ENCODE data around the gene KANK2. TPM values are rescaled to one million over a fixed set of nuclear protein-coding genes. Genes with fewer than 3 reads are reported as not detected.
"Not testable (repeated sequence)": the region's sequence is repeated elsewhere in the genome, so short reads cannot be mapped to it uniquely, and the experiment has no call there.

Gene KANK2
- total RNA-seq, 2 donors from 2014 or later: 3.9 to 5.2 TPM

DNA sequence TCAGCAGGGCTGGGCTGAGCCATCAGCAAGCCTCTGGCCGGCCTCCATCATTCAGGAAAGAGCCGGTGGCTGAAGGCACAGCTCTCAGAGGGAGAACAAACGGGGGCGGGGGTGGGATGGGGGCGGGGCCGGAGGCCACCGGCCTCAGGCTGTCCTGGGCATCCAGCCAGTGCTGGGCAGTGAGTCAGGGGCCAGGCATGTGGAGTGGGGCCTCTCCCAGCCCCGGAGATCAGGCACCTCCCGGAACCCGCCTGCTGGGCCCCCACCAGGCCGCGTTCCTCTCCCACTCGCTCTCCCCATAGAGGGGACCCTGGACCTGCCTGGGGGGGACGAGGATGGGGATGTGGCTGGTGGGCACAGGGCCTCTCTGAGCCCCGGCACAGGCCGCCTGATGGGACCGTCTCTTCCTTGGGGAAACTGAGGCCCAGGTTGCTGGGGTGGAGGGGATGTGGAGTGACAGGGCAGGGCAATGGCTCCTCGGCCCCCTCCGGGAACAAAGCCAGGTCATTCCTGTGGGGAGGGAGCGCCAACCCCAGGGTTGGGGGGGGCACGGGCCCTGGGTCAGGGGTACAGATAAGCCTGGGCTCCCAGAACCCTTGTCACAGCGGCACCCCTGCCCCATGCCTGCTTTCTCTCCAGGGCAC, 54.7 kb downstream of the KANK2 start:
- no peak overlapping the region for H3K27ac Mint-ChIP-seq
- no peak overlapping the region for H3K4me3 Mint-ChIP-seq
- H3K9me3 Mint-ChIP-seq: no peaks in the 10 kb centered on the region
- DNase-seq (ENCODE audit: low spot score) (no peak), ATAC-seq (peak in 1 of 2 donors; percentile 21)
- peaks cover 5% of the 10 kb centered on the region in 2 donors for H3K4me1 Mint-ChIP-seq (ENCODE audit: low read depth in 2 of 2)
- H3K27me3 Mint-ChIP-seq: no peaks in the 10 kb centered on the region
- H3K36me3 Mint-ChIP-seq: no peaks in the 10 kb centered on the region

DNA sequence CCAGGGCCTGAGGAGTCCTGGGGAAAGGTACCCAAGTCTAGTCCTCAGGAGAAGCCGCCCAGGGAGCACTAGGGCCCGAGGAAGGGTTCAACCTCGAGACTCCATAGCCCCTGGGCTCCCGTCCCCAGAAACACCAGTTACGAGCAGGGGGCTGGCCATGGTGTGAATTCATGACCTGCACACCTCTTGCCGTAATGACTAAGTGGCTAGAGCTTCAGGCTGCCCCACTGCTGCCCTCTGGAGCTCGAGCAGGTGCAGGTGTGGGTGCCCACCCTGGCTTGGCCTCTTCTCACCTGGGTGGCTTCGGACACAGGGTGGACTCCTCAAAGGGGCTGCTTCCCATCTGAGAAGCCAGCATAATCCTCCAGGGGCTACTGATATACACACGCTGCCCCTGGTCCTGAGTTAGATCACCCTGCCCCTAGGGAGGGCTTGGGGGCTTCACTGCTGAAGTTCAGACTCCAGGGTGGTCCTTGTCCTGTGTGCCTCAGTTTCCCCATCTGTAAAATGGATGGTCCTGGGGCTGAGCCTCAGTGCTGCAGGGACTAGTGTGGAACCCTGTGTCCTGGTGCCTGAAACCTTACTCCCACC, 55.3 kb downstream of the KANK2 start:
- peaks cover 6 to 7% of the 10 kb centered on the region in 2 donors for H3K4me1 Mint-ChIP-seq (ENCODE audit: low read depth in 2 of 2)
- no peaks in the 10 kb centered on the region for H3K27me3 Mint-ChIP-seq
- H3K36me3 Mint-ChIP-seq: no peaks in the 10 kb centered on the region
- H3K9me3 Mint-ChIP-seq: no peaks in the 10 kb centered on the region
- DNase-seq (ENCODE audit: low spot score) (no peak), ATAC-seq (no peak)
- no peak overlapping the region for H3K27ac Mint-ChIP-seq
- H3K4me3 Mint-ChIP-seq: no peak overlapping the region

DNA sequence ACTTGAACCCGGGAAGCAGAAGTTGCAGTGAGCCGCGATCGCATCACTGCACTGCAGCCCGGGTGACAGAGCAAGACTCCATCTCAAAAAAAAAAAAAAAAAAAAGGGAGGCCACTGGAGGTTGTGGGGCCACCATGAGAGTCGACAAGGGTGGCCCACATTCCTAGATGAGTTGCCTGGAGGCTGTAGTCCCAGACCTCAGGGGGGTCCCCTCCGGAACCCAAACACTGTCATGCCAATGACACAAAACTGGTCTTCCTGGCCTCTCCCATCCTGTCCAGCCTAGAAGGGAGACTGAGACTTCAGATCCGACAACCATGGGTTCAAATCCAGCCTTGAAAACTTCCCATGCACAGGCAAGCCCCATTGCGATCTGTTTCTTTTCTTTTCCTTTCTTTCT, 56.4 kb downstream of the KANK2 start:
- ATAC-seq: no peak
- no peak overlapping the region for H3K4me3 Mint-ChIP-seq
- H3K9me3 Mint-ChIP-seq: no peaks in the 10 kb centered on the region

DNA sequence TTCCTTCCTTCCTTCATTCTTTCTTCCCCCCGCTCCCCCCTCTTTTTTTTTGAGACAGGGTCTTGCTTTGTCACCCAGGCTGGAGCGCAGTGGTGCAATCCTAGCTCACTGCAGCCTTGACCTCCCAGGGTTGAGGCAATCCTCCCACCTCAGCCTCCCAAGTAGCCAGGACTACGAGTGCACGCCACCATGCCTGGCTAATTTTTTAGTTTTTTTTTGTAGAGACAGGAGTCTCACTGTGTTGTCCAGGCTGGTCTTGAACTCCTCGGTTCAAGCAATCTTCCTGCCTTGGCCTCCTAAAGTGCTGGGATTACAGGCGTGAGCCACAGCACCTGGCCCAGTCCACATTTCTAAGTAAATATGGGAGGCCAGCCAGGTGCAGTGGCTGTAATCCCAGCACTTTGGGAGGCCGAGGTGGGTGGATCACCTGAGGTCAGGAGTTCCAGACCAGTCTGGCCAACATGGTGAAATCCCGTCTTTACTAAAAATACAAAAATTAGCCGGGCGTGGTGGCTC, 57.3 kb downstream of the KANK2 start:
- not testable (repeated sequence) for H3K27me3 Mint-ChIP-seq; ATAC-seq; H3K36me3 Mint-ChIP-seq; H3K4me3 Mint-ChIP-seq; H3K9me3 Mint-ChIP-seq; DNase-seq (ENCODE audit: low spot score); H3K4me1 Mint-ChIP-seq (ENCODE audit: low read depth in 2 of 2)
- H3K27ac Mint-ChIP-seq: peak overlapping the region in 1 of 2 donors; percentile 21

More for the DNA sequence above, 56.4 kb downstream of the KANK2 start:
- Mint-ChIP-seq H3K27ac (no peak overlapping the region), H3K36me3 (no peaks in the 10 kb centered on the region), H3K4me1 (ENCODE audit: low read depth in 2 of 2) (peaks cover 6 to 7% of the 10 kb centered on the region in 2 donors), H3K27me3 (no peaks in the 10 kb centered on the region)
- no peak for DNase-seq (ENCODE audit: low spot score)

DNA sequence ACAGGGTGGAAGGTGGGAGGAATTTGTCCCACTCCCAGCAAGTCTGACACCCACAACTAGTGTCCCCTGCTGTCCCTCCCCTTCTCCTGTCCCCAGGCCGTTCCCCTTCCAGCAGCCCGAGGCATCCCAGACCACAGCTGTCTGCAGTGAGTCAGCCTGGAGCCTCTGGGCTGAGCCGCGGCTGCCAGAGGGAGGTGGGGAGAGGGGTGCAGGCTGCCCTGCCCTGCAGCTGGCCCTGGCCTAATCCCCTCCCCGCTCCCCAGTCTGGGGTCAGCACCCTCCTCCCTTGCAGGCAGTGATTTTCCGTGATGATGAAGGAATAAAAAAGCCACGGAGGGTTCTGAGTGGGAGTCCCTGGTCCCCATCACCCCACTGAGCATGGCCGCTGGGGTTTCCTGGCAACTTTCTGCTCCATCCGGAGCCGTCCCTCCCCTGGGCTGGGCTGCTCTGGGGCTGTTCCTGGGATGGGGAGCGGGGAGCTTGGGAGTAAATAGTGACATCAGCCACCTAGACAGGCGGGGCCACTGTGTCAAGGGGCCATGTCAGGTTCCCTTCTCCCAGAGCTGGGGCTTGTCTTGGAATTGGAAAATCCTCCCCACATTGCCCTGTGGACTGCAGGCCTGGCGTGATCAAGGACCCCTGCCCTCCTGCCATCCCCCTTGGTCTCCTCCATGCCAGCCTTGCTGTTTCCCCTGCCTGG, 58.6 kb downstream of the KANK2 start:
- Mint-ChIP-seq H3K27ac (no peak overlapping the region), H3K4me3 (no peak overlapping the region), H3K27me3 (no peaks in the 10 kb centered on the region), H3K9me3 (no peaks in the 10 kb centered on the region), H3K4me1 (ENCODE audit: low read depth in 2 of 2) (peaks cover 6 to 7% of the 10 kb centered on the region in 2 donors), H3K36me3 (no peaks in the 10 kb centered on the region)
- no peak for DNase-seq (ENCODE audit: low spot score)
- peak; percentile 21 to 34 for ATAC-seq

DNA sequence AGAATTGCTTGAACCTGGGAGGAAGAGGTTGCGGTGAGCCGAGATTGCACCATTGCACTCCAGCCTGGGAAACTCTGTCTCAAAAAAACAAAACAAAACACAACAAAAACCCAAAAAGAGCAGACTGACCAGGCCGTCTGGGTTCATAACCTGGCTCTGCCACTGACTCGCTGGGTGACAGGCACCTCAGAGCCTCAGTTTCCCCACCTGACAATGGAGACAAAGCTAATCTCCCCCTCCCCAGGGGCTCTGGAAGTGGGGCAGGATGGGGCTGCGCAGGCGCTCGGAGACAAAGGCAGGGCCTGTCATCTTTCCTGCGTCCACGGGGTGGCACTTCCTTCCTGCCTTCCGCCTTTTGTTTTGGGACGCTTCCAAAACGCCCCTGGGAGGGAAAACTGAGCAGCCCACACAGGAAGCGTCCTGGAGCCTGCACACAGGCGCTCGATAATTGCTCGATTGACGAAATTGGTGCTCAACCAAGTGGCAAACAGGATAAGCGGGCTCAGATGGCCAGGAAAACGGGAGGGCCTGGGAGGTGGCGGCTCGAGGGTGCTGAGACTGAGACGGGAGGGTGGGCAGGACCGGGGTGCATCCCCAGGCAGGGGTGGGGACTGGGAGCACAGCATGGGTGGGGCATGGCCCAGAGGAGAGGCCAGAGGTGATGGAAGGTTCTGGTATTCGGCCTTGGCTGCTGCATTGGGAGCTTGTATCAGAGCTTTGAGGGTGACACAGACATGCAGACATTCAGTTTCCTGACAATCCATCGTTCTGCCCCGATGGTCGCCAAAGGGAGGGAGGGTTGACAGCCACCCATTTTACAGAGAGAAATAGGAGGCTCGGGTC, 59.6 kb downstream of the KANK2 start:
- H3K36me3 Mint-ChIP-seq: no peaks in the 10 kb centered on the region
- H3K27me3 Mint-ChIP-seq: no peaks in the 10 kb centered on the region
- H3K27ac Mint-ChIP-seq: peak overlapping the region in 1 of 2 donors; percentile 55

DNA sequence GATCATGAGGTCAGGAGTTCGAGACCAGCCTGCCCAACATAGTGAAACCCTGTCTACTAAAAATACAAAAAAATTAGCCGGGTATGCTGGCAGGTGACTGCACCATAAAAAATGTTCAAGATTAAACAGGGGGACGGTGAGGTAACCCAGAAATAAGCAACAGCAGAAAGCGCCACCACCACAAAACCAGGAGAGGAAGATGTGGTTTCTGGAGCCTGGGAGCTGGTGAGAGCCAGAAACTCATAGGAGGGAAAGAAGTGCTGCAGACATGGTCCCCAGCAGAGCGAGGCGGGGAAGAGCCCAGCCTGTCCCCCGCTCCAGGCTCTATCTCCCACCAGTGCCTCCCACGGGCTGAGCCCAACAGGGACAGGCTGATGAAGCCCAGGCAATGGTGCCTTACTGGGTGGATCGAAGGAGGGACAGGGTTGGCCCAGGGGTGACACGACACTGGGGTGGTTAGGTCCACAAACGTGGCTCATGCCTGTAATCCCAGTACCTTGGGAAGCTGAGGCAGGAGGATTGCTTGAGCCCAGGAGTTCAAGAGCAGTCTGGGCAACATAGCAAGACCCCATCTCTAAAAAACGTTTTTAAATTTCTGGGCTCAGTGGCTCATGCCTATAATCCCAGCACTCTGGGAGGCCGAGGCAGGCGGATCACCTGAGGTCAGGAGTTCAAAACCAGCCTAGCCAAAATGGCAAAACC, 60.8 kb downstream of the KANK2 start:
- Mint-ChIP-seq H3K4me1 (ENCODE audit: low read depth in 2 of 2) (peaks cover 6 to 7% of the 10 kb centered on the region in 2 donors), H3K27ac (peak overlapping the region in 1 of 2 donors; percentile 51)

More for the DNA sequence above, 59.6 kb downstream of the KANK2 start:
- peak; percentile 59 to 67 for ATAC-seq
- DNase-seq (ENCODE audit: low spot score): no peak
- Mint-ChIP-seq H3K4me3 (peak overlapping the region; percentile 76), H3K4me1 (ENCODE audit: low read depth in 2 of 2) (peaks cover 6 to 7% of the 10 kb centered on the region in 2 donors), H3K9me3 (no peaks in the 10 kb centered on the region)

DNA sequence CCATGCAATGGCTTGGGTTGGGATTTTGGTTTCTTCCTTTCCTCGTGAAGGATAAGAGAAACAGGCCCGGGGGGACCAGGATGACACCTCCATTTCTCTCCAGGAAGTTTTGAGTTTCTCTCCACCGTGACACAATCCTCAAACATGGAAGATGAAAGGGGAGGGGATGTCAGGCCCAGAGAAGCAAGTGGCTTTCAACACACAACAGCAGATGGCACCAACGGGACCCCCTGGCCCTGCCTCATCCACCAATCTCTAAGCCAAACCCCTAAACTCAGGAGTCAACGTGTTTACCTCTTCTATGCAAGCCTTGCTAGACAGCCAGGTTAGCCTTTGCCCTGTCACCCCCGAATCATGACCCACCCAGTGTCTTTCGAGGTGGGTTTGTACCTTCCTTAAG, 65.9 kb downstream of the KANK2 start:
- H3K9me3 Mint-ChIP-seq: no peaks in the 10 kb centered on the region
- no peak for DNase-seq (ENCODE audit: low spot score)
- peaks cover 0 to 5% of the 10 kb centered on the region in 2 donors for H3K4me1 Mint-ChIP-seq (ENCODE audit: low read depth in 2 of 2)
- H3K27me3 Mint-ChIP-seq: no peaks in the 10 kb centered on the region
- H3K4me3 Mint-ChIP-seq: no peak overlapping the region
- ATAC-seq: no peak
- no peaks in the 10 kb centered on the region for H3K36me3 Mint-ChIP-seq
- peak overlapping the region in 1 of 2 donors; percentile 45 for H3K27ac Mint-ChIP-seq

More for the DNA sequence above, 60.8 kb downstream of the KANK2 start:
- H3K36me3 Mint-ChIP-seq: no peaks in the 10 kb centered on the region
- H3K4me3 Mint-ChIP-seq: no peak overlapping the region
- no peak for DNase-seq (ENCODE audit: low spot score)
- no peaks in the 10 kb centered on the region for H3K9me3 Mint-ChIP-seq
- H3K27me3 Mint-ChIP-seq: no peaks in the 10 kb centered on the region
- no peak for ATAC-seq

DNA sequence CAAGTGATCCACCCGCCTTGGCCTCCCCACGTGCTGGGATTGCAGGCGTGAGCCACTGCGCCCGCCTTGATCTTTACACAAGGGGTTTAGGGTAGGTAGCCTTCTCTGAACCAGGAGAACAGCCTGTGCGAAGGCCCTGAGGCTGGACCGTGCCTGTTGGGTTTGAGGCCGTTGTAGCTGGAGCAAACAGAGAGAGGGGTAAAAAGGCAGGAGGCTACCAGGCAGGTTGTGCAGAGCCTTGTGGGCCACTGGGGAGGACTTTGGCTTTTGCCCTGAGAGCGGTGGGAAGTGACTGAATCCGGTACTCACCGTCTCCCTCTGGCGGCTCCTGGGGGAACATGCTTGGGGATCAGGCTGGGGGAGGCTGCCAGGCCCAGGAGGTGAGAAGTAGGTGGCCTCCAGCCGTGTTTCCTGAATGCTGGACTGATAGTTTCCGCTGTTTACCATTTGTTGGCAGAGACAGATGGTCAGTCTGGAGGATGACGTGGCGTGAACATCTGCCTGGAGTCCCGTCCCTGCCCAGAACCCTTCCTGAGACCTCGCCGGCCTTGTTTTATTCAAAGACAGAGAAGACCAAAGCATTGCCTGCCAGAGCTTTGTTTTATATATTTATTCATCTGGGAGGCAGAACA, 66.4 kb downstream of the KANK2 start:
- Mint-ChIP-seq H3K4me1 (ENCODE audit: low read depth in 2 of 2) (peaks cover 0 to 7% of the 10 kb centered on the region in 2 donors), H3K27ac (peak overlapping the region in 1 of 2 donors; percentile 45), H3K9me3 (no peaks in the 10 kb centered on the region), H3K27me3 (no peaks in the 10 kb centered on the region), H3K36me3 (no peaks in the 10 kb centered on the region), H3K4me3 (no peak overlapping the region)
- peak; percentile 69 for DNase-seq (ENCODE audit: low spot score)
- ATAC-seq: peak; percentile 72 to 81

DNA sequence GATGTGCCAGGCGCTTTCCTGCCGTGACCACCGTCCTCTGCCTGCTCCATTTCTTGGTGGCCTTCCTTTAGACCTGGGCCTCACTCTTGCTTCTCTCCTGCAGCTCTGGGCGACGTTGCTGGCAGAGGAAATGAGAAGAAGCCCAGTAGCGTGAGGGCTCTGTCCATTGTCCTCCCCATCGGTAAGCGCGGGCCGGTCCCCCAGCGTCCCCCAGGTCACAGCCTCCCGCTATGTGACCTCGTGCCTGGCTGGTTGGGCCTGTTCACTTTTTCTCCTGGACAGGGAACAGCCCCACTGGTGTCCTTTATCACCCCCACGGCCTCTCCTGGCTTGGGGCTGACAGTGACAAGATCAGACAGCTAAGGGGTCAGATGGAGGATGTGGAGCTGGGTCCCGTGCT, 69.4 kb downstream of the KANK2 start:
- Mint-ChIP-seq H3K27me3 (no peaks in the 10 kb centered on the region), H3K9me3 (no peaks in the 10 kb centered on the region), H3K4me1 (ENCODE audit: low read depth in 2 of 2) (peaks cover 0 to 7% of the 10 kb centered on the region in 2 donors), H3K27ac (no peak overlapping the region), H3K4me3 (no peak overlapping the region), H3K36me3 (no peaks in the 10 kb centered on the region)
- DNase-seq (ENCODE audit: low spot score) (no peak), ATAC-seq (no peak)

DNA sequence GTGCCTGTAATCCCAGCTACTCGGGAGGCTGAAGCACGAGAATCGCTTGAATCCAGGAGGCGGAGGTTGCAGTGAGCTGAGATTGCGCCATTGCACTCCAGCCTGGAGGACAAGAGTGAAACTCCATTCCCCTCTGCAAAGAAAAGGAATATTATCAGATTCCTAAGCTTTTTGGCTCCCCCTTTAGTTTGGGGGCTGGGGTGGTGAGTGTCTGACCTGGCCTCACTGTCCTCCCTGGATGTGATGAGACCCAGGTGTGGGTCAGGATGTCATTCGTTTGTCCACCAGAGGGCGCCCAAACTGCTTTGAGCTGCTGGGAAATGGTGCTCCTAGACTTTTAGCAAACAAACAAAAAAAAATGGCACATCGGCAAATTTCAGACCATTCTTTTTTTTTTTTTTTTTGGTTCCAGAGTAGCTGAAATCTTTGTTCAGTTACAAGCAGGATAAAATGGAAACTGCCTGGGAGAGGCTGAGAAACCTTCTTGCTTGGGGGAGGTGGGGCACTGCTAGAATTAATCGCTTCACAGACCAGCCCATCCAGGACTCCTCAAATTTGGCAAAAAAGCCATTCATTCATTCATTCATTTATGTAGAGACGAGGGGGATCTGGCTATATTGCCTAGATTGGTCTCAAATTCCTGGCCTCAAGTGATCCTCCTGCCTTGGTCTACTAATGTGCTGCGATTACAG, 71.2 kb downstream of the KANK2 start:
- no peak overlapping the region for H3K27ac Mint-ChIP-seq
- no peaks in the 10 kb centered on the region for H3K27me3 Mint-ChIP-seq
- DNase-seq (ENCODE audit: low spot score) (peak; percentile 69), ATAC-seq (peak; percentile 67 to 71)
- H3K36me3 Mint-ChIP-seq: no peaks in the 10 kb centered on the region
- H3K4me3 Mint-ChIP-seq: no peak overlapping the region
- peaks cover 0 to 7% of the 10 kb centered on the region in 2 donors for H3K4me1 Mint-ChIP-seq (ENCODE audit: low read depth in 2 of 2)
- no peaks in the 10 kb centered on the region for H3K9me3 Mint-ChIP-seq

DNA sequence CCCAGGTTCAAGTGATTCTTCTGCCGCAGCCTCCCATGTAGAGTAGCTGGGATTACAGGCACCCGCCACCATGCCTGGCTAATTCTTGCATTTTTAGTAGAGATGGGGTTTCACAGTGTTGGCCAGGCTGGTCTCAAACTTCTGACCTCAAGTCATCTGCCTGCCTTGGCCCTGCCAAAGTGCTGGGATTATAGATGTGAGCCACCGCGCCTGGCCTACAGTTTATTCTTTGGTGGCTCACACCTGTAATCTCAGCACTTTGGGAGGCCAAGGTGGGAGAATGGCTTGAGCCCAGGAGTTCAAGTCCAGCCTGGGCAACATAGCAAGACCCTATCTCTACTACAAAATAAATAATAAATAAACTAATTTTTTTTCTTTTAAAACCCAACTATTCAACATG, 73.2 kb downstream of the KANK2 start:
- not testable (repeated sequence) for H3K36me3 Mint-ChIP-seq; H3K4me1 Mint-ChIP-seq (ENCODE audit: low read depth in 2 of 2); H3K9me3 Mint-ChIP-seq; H3K27me3 Mint-ChIP-seq; H3K4me3 Mint-ChIP-seq; ATAC-seq; DNase-seq (ENCODE audit: low spot score); H3K27ac Mint-ChIP-seq
